NT2/D1 (cell line): Measurements from ENCODE around the gene HOXD11.

ENCODE experiments used
- DNase-seq: peaks from one replicate; pipeline ENCODE4 v3.0.0-alpha.2; 2011; ENCODE audit warnings: low read depth, low spot score
- H3K27me3 ChIP-seq: 2 replicates; pipeline ENCODE4 v1.6.0; 2011; ENCODE audit warnings: mild to moderate bottlenecking; ENCODE audit not compliant: insufficient read length, insufficient read depth
- H3K36me3 ChIP-seq: 2 replicates; pipeline ENCODE4 v1.6.1; 2011; ENCODE audit warnings: mild to moderate bottlenecking, low read length, mixed read lengths; ENCODE audit not compliant: insufficient read depth, insufficient read length
- H3K4me1 ChIP-seq: 2 replicates; pipeline ENCODE4 v1.5.1; 2011; ENCODE audit not compliant: insufficient read depth, insufficient read length
- H3K4me3 ChIP-seq: 2 replicates; pipeline ENCODE4 v1.5.1; 2011; ENCODE audit warnings: low read depth; ENCODE audit not compliant: insufficient read length
- H3K9ac ChIP-seq: 2 replicates; pipeline ENCODE4 v1.6.0; 2011; ENCODE audit warnings: low read depth; ENCODE audit not compliant: insufficient read length
- H3K9me3 ChIP-seq: 2 replicates; pipeline ENCODE4 v1.5.1; 2011; ENCODE audit warnings: mild to moderate bottlenecking, low read length; ENCODE audit not compliant: insufficient read depth
- SUZ12 ChIP-seq: IDR thresholded peaks from 2 replicates; pipeline ENCODE4 v1.6.1; 2011; ENCODE audit not compliant: insufficient read length, insufficient read depth; ENCODE audit errors: extremely low read depth
- YY1 ChIP-seq: IDR thresholded peaks from 2 replicates; pipeline ENCODE4 v1.6.1; 2011; ENCODE audit not compliant: insufficient read length, insufficient read depth
- ZNF274 ChIP-seq: IDR thresholded peaks from 2 replicates; pipeline ENCODE4 v1.6.1; 2011; ENCODE audit warnings: mild to moderate bottlenecking, low read depth, low read length

The HOXD11 gene

DNA sequence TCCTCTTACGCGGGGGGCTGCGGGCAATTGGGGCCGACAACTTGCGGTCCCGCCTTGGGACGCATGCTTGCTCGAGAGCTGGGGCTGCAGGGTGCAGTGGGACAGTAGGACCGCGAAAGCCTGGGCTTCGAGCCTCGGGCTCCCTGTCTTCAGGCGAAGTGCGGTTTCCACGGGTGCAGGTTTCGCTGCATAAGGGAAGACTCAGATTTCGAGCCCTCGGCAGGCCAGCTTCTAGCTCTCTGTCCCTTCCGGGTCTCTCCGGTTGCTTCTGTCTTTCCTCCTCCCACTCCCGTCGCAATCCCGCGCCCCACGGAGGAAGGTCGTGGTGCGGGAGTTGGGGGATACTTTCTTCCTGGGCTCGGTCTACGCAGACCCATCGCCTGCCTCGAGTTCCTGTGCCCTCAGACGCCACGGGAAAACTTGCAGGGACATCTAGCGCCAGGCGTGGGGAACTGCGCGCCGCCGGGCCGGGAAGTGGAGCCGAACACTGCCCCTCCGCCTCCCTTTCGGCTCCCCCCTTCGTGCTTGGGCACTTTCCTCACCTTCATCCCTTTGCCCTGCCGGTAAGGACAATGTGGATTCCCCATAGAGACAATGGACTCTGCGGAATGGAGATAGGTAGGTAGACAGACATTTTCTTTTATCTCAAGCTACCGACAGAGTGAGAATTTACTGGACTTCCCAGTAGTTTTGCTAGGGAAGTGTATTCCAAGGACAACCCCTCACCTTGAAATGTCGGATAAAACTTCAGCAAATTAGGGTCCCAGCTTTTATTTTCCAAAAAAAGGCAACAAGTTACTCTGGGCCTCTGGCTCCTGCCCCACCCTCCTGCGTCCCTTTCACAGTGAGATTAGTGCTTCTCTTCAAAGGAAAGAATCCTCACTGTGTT is 18.8 kb upstream of the HOXD11 start:
- peak overlapping the region; percentile 88 for H3K9ac ChIP-seq
- TF ChIP-seq SUZ12 = no peak
- no peak for TF ChIP-seq ZNF274
- no peak for TF ChIP-seq YY1
- peaks cover 11% of the 10 kb centered on the region; the same call in 1 of the 2 replicates for H3K9me3 ChIP-seq
- H3K4me1 ChIP-seq = peaks cover 4% of the 10 kb centered on the region
- peak overlapping the region; percentile 76 for H3K4me3 ChIP-seq
- DNase-seq = no peak
- no peaks in the 10 kb centered on the region for H3K36me3 ChIP-seq
- peaks cover 93% of the 10 kb centered on the region for H3K27me3 ChIP-seq

DNA sequence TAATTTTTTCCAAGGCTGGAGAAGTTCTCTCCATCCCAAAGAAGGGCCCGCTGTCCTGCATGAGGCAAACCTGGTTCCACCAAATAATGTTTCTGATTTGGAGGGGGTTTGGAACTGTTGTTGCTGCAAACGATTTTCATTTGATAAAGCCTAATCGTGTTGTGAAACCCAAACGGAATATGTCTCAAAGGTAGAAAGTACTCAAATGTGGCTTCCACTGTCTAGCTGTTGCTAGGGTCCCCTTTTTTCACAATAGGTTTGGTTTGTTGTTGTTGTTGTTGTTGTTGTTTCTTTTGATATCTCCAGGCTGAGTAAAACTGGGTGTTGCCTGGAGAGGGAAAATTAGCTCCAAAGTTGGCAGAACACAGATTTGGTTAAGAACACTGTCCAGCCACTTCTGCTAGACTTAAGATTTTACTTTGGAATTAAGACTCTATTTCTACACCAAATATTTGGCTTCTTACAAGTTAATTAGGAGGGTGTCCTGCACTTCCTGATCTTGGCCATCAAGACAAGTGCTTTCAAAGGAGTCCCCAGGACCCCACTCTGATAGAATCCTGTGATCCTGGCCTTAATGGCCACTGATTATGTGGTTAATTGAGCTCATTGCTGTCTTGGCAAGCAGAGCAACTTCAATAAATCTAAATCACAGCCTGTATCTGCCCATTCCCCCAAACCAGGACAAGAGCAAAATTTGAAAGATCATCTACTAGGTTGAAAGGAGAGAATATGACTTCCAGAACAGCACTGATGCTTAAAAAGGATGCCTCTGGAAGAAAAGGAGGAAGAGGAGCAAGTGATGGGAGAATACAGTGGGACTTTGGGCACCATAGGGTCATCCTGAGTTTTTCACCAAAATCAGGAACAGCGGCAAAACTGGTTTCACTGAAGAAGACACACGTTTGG is 17.9 kb upstream of the HOXD11 start:
- Histone ChIP-seq H3K4me1 (peaks cover 6% of the 10 kb centered on the region), H3K27me3 (peaks cover 93% of the 10 kb centered on the region), H3K9me3 (peaks cover 19% of the 10 kb centered on the region; the same call in 1 of the 2 replicates), H3K36me3 (peaks cover under 1% of the 10 kb centered on the region), H3K4me3 (no peak overlapping the region), H3K9ac (no peak overlapping the region)
- DNase-seq = no peak
- TF ChIP-seq YY1 (no peak), SUZ12 (no peak), ZNF274 (no peak)

DNA sequence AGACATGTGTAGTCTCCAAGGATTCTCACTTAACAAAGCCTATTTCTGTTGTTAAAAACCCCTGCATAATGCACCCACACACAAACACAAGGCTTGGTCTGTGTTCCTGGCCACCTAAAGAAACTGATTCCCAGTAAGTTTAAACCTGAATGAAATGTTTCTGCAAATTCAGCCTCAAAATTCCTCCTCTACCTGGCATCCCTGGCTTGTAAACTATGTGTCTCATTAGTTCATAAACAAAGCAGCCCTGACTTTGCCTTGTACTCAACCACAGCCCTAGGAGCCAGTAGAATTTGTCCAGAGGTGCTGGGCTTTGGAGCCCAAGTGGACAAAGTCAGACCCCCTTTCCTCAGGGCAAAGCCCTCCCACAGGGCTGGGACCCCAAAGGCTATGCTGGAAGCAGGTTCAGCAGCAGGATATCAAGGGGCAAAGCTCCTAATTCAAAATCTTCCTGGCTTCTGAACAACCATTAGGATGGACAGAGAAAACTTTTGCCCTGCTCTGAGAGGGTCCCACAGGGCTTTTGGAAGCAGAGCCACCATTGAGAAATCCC is 17.2 kb upstream of the HOXD11 start:
- H3K9ac ChIP-seq = no peak overlapping the region
- H3K9me3 ChIP-seq = peaks cover 26% of the 10 kb centered on the region; the same call in 1 of the 2 replicates
- no peak for DNase-seq
- H3K36me3 ChIP-seq = peaks cover 7% of the 10 kb centered on the region
- H3K4me3 ChIP-seq = no peak overlapping the region
- TF ChIP-seq SUZ12 (no peak), ZNF274 (no peak), YY1 (no peak)
- H3K27me3 ChIP-seq = peaks cover 93% of the 10 kb centered on the region
- H3K4me1 ChIP-seq = peaks cover 6% of the 10 kb centered on the region

DNA sequence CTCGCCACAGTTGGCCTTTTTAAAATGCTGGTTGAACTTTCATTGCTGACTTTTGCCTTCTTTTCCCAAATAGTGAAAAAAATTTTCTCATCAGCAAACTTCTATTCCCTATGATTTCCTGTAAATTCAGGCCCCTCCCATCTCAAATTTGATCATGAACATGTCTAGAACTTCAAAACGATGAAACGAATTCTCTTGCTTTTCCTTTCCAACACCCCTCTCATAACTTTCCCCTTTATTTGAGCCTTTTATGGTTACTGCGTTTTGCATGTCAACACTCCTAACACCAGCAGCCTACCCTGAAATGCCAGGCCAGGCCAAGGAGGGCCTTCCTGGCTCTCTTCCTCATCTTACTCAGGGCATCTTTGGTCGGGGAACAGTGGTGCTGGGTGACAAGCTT is 16.2 kb upstream of the HOXD11 start:
- peaks cover 93% of the 10 kb centered on the region for H3K27me3 ChIP-seq
- H3K4me3 ChIP-seq = no peak overlapping the region
- H3K9ac ChIP-seq = no peak overlapping the region
- H3K9me3 ChIP-seq = peaks cover 35% of the 10 kb centered on the region; the same call in 1 of the 2 replicates
- peaks cover 10% of the 10 kb centered on the region for H3K36me3 ChIP-seq
- peaks cover 6% of the 10 kb centered on the region for H3K4me1 ChIP-seq
- TF ChIP-seq ZNF274 = no peak
- TF ChIP-seq YY1 = no peak
- TF ChIP-seq SUZ12 = no peak
- no peak for DNase-seq

DNA sequence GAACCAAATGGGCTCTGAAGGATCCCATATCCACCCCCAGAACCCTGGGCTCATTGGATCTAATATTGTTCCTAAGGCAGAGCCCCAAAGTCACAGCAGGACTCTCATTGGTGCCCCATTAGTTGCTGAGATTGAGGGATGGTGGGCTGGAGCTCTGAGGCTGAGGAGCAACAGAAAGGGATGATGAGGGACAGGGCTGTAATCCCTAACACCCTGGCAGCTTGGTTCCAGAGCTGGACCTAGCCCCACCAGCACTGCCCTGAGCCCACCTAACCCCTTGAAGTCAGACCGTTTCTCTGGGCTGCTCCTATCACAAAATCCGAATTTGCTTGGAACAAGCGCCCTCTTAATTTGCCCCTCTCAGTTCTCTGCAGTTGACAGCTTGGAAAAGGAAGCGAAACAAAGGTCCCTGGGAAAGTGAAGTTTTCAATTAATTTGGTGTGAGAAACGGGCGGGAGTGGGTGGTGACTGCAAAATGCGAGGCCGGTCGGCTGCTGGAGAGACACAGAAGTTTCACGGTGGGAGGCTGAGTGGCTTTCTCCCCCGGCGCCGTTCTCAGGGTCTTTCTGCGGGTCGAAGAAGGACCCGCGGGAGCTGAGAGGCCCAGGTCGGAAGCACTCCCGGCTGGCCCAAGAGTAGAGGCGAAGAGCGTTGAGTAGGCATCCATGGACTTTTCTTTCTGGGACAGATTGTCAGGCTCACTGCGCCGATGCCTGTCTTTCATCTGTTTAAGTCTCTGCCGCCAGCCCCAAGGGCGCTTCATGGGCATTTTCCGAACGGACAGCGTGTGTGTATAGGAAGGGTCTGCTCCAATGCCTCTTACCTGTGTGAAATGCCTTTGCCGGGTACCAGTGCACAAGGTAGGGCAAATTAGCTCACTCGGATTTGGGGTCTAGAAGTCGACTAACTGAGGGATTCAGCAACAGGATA is 15.5 kb upstream of the HOXD11 start:
- peaks cover 92% of the 10 kb centered on the region for H3K27me3 ChIP-seq
- H3K36me3 ChIP-seq = peaks cover 10% of the 10 kb centered on the region
- H3K9me3 ChIP-seq = peaks cover 37% of the 10 kb centered on the region; the same call in 1 of the 2 replicates
- TF ChIP-seq YY1 = no peak
- no peak for TF ChIP-seq SUZ12
- TF ChIP-seq ZNF274 = no peak
- no peak overlapping the region for H3K4me3 ChIP-seq
- no peak overlapping the region for H3K9ac ChIP-seq
- no peak for DNase-seq
- H3K4me1 ChIP-seq = peaks cover 6% of the 10 kb centered on the region
